IPS-18c (cell line): ENCODE measurements around the gene GOLIM4.

Source experiments
- H3K4me3 ChIP-seq: 2 replicates; pipeline ENCODE4 v1.7.0; 2013; ENCODE audit warnings: low read depth, mild to moderate bottlenecking, low read length, moderate library complexity; ENCODE audit not compliant: insufficient read depth
- H3K9me3 ChIP-seq: one replicate; pipeline ENCODE4 v1.6.1; 2013; ENCODE audit warnings: mild to moderate bottlenecking, low read length, moderate library complexity; ENCODE audit not compliant: control insufficient read depth, insufficient read depth

GOLIM4 gene

DNA sequence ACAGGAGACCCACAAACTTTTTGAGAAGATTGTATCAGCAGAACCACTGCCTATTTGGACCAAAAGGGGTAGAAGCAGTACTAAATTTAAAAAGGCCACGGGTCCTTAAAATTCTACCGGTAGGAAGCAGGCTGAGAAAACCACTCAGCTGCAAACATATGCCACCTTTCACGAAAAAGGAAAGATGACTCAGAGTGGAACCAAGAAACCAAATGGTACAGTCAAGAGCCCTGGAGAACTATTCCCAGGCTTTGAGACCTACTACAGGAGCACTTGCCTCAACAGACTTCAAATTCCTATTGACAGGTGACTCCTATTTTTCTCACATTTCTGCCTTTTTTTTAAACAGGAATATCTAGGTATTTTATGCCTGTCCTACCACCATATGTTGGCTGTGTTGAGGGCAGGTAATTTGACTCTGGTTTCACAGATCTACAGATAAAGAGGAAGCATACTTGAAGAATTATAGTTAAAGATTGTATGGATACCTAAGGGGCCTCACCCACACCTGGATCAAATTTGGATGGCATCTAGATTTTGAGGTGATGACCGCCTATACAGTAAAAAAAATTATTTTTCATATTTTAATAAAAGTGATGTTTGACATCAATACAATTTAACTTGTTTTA lies 10.1 kb downstream of the GOLIM4 start:
- no peak overlapping the region for H3K4me3 ChIP-seq
- H3K9me3 ChIP-seq = no peaks in the 10 kb centered on the region

DNA sequence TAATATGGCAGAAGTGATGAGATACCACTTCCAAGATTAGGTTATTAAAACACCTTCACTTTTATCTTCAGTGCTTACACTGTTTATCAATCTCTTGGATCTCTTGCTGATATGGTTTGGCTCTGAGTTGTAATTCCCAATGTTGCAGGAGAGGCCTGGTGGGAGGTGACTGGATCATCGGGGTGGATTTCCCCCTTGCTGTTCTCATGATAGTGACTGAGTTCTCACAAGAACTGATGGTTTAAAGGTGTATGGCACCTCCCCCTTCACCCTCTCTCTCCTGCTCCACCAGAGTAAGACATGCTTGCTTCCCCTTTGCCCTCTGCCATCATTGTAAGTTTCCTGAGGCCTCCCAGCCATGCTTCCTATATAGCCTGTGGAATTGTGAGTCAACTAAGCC lies 11.8 kb downstream of the GOLIM4 start:
- Histone ChIP-seq H3K9me3 (no peaks in the 10 kb centered on the region), H3K4me3 (no peak overlapping the region)

- Histone ChIP-seq H3K4me3 (no peak overlapping the region), H3K9me3 (no peaks in the 10 kb centered on the region)
Observed at GRCh38 chr3:168081856-168082255, 13.9 kb downstream of the GOLIM4 start.

- no peak overlapping the region for H3K4me3 ChIP-seq
- no peaks in the 10 kb centered on the region for H3K9me3 ChIP-seq
Observed at GRCh38 chr3:168081171-168081771, 14.5 kb downstream of the GOLIM4 start.

DNA sequence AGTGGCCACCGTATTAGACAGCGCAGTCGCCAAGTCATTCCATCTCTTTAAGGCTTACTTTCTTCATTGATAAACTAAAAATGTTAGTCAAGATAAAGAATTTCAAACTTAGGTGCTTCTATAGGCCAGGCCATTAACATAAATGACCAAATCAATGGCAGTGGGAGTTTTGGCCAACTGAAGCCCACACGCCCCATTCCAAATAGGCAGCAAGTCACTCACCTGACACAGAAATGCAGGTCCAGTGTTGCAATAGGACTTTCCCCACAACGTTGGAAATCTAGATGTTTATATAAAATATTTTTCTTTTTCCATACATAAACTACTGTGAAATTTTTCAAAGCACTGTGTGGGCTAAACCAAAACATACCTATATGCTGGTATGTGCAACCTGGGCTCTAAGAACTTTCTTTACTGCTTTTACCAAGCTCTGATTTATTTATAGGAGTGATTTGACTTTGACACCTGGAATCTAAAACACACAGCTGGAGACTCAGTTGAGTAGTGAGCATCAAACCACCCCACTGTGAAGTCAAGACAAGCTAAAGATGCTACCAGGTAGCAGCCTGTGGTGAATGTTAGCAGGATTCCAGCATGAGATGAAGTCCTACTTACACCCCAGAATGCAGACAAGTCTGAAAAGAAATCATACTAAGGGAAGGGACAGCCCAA lies 15.1 kb downstream of the GOLIM4 start:
- Histone ChIP-seq H3K9me3 (no peaks in the 10 kb centered on the region), H3K4me3 (no peak overlapping the region)

- H3K4me3 ChIP-seq = no peak overlapping the region
- no peaks in the 10 kb centered on the region for H3K9me3 ChIP-seq
Observed at GRCh38 chr3:168080022-168080421, 15.7 kb downstream of the GOLIM4 start.

DNA sequence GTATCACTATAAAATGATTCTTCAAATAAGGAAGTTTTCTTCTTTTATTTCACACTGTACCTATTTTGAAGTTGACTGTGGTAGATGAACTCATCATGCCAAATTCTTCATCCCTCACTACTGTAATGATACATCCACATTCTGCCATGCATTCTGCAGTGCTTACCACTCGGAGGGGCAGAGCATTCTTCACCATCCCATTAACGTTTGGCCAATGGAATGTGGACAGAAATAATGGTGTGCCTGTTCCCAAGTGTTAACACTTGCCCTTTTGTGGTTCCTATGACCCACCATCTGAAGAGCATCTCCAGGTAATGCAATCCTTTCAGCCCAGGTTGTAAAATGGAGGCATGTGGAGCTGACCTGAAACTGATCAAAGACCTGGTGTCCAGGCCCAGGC lies 18.6 kb downstream of the GOLIM4 start:
- H3K4me3 ChIP-seq = no peak overlapping the region
- H3K9me3 ChIP-seq = no peaks in the 10 kb centered on the region

GRCh38 chr3:168073842-168074605 lies 21.7 kb downstream of the GOLIM4 start:
- H3K9me3 ChIP-seq = no peaks in the 10 kb centered on the region

GRCh38 chr3:168072323-168072650 lies 23.4 kb downstream of the GOLIM4 start:
- Histone ChIP-seq H3K9me3 (no peaks in the 10 kb centered on the region), H3K4me3 (no peak overlapping the region)

More at GRCh38 chr3:168073842-168074605, 21.7 kb downstream of the GOLIM4 start:
- no peak overlapping the region for H3K4me3 ChIP-seq

DNA sequence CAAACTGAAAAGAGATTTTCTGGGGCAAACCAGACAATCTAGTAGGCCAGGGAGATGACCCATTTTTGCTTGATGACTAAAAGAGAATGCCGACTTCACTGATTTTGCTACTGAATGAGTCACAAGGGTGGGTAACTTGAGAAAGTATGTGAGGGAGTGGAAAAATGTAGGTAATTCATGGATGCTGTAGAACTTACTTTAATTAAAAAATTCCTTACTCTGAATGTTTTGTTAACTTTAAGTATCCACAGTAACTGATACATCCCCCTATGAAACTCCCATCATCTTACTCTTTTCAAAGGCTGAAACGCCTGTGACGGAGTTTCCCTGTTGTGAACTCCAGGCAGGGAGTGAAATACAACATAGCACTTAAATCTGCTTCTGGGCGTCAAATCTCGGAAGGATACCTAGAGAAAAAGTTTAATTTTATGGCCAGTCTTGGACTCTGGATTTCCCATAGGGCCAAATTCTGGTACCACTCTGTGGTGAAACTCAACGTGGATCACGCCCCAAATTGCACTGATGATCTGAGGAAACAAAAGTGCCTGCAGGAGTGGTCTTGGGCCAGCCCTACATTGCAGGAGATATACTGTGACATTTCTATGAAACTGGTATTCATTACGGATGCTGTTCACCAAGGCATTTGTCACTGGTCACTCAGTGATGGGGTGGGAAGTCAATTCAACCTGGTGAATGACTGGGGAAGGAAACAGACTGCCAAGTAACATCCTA lies 24.0 kb downstream of the GOLIM4 start:
- H3K4me3 ChIP-seq = no peak overlapping the region
- no peaks in the 10 kb centered on the region for H3K9me3 ChIP-seq

- Histone ChIP-seq H3K9me3 (no peaks in the 10 kb centered on the region), H3K4me3 (no peak overlapping the region)
Observed at GRCh38 chr3:168070919-168071318, 24.8 kb downstream of the GOLIM4 start.

- Histone ChIP-seq H3K9me3 (no peaks in the 10 kb centered on the region), H3K4me3 (no peak overlapping the region)
Observed at GRCh38 chr3:168068346-168068745, 27.4 kb downstream of the GOLIM4 start.

- H3K4me3 ChIP-seq = no peak overlapping the region
- no peaks in the 10 kb centered on the region for H3K9me3 ChIP-seq
Observed at GRCh38 chr3:168066882-168067281, 28.8 kb downstream of the GOLIM4 start.

DNA sequence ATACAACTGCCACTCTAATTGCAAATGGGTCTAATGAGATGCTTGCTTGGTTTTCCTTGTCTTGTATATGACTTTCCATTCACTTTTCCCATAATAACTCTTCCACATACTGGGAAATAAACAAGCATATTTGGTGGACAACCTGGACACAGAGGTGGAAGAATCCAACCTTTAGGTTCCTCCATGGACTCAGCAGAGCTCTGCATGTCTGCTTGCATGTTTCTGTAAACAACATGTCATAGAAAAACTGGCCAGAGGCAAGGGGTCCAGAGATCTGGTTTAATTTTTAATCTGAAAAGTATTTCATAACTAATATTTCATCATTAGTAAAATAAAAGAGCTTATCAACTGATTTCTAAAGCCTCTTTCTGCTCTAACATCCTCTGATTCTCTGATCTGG lies 30.2 kb downstream of the GOLIM4 start:
- Histone ChIP-seq H3K4me3 (no peak overlapping the region), H3K9me3 (no peaks in the 10 kb centered on the region)

GRCh38 chr3:168063122-168063521 lies 32.6 kb downstream of the GOLIM4 start:
- no peaks in the 10 kb centered on the region for H3K9me3 ChIP-seq
- H3K4me3 ChIP-seq = no peak overlapping the region

GRCh38 chr3:168062679-168063078 lies 33.0 kb downstream of the GOLIM4 start:
- Histone ChIP-seq H3K4me3 (no peak overlapping the region), H3K9me3 (no peaks in the 10 kb centered on the region)

- Histone ChIP-seq H3K9me3 (peaks cover 4% of the 10 kb centered on the region), H3K4me3 (no peak overlapping the region)
Observed at GRCh38 chr3:168061332-168061996, 34.3 kb downstream of the GOLIM4 start.
